ENCODE results near the gene MOB3A. TPM values are rescaled to one million over a fixed set of nuclear protein-coding genes. Genes with fewer than 3 reads are reported as not detected.

MOB3A gene
- total RNA-seq, 4 donors from 2014 or later, result 18.7 to 74.2 (median 46.1) TPM

DNA sequence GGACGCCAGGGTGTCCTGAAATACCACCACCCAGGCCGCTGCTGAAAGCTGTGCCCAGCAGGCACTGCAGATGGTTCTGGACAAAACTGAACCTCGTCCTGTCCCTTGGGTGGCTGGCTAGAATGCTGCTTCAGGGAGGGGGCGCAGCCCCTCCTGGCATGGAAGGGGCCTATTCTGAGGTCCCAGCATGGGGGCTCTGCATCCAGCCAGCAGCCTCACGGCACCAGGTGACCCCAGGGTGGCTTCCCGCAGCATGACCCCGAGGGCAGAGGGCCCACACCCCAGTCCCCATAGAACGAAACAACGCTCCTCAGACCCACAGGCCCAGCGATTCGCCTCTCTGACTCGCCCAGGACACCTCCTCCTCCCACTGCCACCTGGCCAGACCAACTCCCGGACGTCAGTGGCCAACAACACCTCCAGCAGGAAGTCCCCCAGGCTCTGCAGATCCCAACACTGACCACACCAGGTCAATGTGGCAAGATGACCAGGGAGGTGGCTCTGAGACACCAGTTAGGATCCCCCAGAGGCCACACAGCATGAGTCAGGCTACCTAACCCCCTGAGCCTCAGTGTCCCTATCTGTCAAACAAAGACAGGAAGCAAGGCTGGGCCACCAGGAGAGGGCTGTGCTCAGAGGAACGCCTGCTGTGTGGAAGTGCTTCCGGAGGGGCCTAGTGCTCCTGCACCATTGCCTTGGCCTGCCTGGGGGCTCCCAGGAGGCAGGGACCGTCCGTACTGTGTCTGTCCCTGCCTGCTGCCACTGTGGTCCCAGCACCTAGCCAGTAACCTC, 51.2 kb downstream of the MOB3A start:
- H3K9me3 ChIP-seq, result no peaks in the 10 kb centered on the region
- no peak overlapping the region for H3K4me3 ChIP-seq
- peaks cover 0 to 25% (median 12%) of the 10 kb centered on the region in 4 donors for H3K36me3 ChIP-seq
- H3K27me3 ChIP-seq, result no peaks in the 10 kb centered on the region
- intact Hi-C loops (cut with DNase I; ENCODE audit: low total_unique reads) (no loop called here), in situ Hi-C loops (cut with MboI; ENCODE audit: low pct_ligation_motif_present in 1 of 4, low pct_unique_long_range_greater_than_20kb in 1 of 4, low sequenced_read_pairs in 3 of 4) (no loop called here)
- DNase-seq, result no peak
- peak overlapping the region; percentile 89 to 99 (median 96) for H3K27ac ChIP-seq
- TF ChIP-seq CTCF (IDR thresholded peaks at IDR 0.05) (no peak), EP300 (IDR thresholded peaks at IDR 0.05; ENCODE audit: low read depth) (no peak), POLR2AphosphoS5 (IDR thresholded peaks at IDR 0.05) (no peak), POLR2A (IDR thresholded peaks at IDR 0.05) (no peak)
- 81% methylated on average over 18 of the region's 18 CpGs; no CpG with 5 or more reads in 1 of the 2 donors for WGBS, 2 donors (ENCODE audit: low coverage in 1 of 2)
- H3K4me1 ChIP-seq, result peaks cover 72 to 87% (median 76%) of the 10 kb centered on the region in 4 donors

GRCh38 chr19:2043961-2044708, 52.0 kb downstream of the MOB3A start:
- Histone ChIP-seq H3K4me3 (no peak overlapping the region), H3K27me3 (no peaks in the 10 kb centered on the region), H3K9me3 (no peaks in the 10 kb centered on the region), H3K36me3 (peaks cover 0 to 33% (median 14%) of the 10 kb centered on the region in 4 donors), H3K27ac (peak overlapping the region; percentile 89 to 99 (median 96)), H3K4me1 (peaks cover 68 to 81% (median 70%) of the 10 kb centered on the region in 4 donors)
- in situ Hi-C loops (cut with MboI; ENCODE audit: low pct_ligation_motif_present in 1 of 4, low pct_unique_long_range_greater_than_20kb in 1 of 4, low sequenced_read_pairs in 3 of 4) (no loop called here), intact Hi-C loops (cut with DNase I; ENCODE audit: low total_unique reads) (no loop called here)
- 83% methylated on average over 11 of the region's 11 CpGs; no CpG with 5 or more reads in 1 of the 2 donors for WGBS, 2 donors (ENCODE audit: low coverage in 1 of 2)
- no peak for DNase-seq
- no peak for TF ChIP-seq CTCF (IDR thresholded peaks at IDR 0.05)
- peak in 1 of 3 donors; percentile 7 for TF ChIP-seq POLR2AphosphoS5 (IDR thresholded peaks at IDR 0.05)
- no peak for TF ChIP-seq POLR2A (IDR thresholded peaks at IDR 0.05)
- no peak for TF ChIP-seq EP300 (IDR thresholded peaks at IDR 0.05; ENCODE audit: low read depth)

DNA sequence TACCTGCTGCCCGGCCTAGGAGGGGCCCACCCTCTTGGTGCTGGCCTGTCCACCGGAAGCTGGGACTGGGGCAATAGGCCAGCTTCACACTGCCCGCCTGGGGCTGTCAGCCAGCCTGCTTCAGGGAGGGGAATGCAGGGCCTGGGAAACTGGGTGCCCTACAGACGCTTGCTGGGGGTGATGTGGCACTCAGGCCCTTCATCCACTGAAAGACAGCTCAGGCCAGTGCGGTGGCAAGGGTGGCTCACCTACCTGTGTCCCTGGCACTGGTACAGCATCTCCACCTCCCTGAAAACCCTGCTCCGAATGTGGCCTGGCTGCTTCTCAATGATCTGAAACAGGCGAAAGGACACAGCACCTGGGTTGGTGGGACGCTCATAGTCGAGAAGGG, 52.9 kb downstream of the MOB3A start:
- Histone ChIP-seq H3K27me3 (no peaks in the 10 kb centered on the region), H3K27ac (peak overlapping the region; percentile 89 to 99 (median 96)), H3K36me3 (peaks cover 0 to 41% (median 14%) of the 10 kb centered on the region in 4 donors), H3K9me3 (no peaks in the 10 kb centered on the region), H3K4me1 (peaks cover 59 to 73% (median 62%) of the 10 kb centered on the region in 4 donors), H3K4me3 (no peak overlapping the region)
- in situ Hi-C loops (cut with MboI; ENCODE audit: low pct_ligation_motif_present in 1 of 4, low pct_unique_long_range_greater_than_20kb in 1 of 4, low sequenced_read_pairs in 3 of 4), result no loop called here
- TF ChIP-seq POLR2AphosphoS5 (IDR thresholded peaks at IDR 0.05) (no peak), CTCF (IDR thresholded peaks at IDR 0.05) (no peak), EP300 (IDR thresholded peaks at IDR 0.05; ENCODE audit: low read depth) (no peak), POLR2A (IDR thresholded peaks at IDR 0.05) (no peak)
- intact Hi-C loops (cut with DNase I; ENCODE audit: low total_unique reads), result no loop called here
- 78% methylated on average over 6 of the region's 9 CpGs; no CpG with 5 or more reads in 1 of the 2 donors for WGBS, 2 donors (ENCODE audit: low coverage in 1 of 2)
- DNase-seq, result no peak

Data from transverse colon (tissue), 4 donors.